ENCODE measurements around the gene SMIM29.
"Not testable (repeated sequence)": the region's sequence is repeated elsewhere in the genome, so short reads cannot be mapped to it uniquely, and the experiment has no call there.

The SMIM29 gene

DNA sequence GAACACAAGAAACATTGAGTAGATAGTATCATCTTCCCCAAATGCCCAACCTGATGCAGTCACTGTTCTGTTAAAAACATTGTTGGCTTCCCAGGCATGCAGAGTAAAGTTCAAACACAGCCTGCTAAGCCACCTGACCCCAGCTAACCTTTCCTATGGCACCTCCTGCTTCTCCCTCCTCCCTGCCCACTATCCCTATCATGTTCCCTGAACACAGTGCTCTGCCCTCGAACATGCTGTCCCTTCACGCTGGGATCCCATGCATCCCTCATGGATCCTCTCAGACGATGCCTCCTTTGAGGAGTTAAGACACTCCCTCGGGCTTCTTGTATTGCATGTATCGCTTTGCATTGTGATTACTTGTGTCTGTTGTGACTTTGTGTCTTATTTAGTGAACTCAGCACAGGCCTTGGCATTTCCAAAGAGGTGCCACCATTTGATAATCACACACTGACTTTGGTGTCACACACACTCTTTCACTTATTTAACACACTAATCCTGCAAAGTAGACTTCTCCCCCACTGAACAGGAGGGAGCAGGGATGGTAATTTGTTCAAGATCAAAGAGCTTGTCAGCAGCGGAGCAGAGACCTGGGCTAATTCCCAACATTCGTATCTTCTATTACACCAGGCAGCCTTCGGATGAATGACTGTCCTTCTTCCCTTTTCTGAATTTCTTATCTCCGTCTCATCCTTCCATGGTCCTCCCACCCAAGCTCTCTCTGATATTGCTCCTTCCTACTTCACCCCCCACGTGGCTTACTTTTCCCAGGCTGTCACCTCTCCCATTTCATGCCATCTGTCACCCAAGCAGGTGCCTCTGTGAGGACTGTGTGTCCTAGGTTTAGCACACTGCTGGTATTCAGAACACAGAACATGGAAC is 28.3 kb upstream of the SMIM29 start:
- H3K27ac ChIP-seq (ENCODE audit: low read depth, low read length): no peak overlapping the region
- H3K36me3 ChIP-seq (ENCODE audit: control insufficient read depth, insufficient read depth, low read length): peaks cover 5% of the 10 kb centered on the region
- H3K27me3 ChIP-seq (ENCODE audit: control insufficient read depth, insufficient read depth, low read length): no peaks in the 10 kb centered on the region
- H3K9ac ChIP-seq (ENCODE audit: low read length): no peak overlapping the region
- H3K4me3 ChIP-seq (ENCODE audit: low read length): no peak overlapping the region
- H3K4me1 ChIP-seq (ENCODE audit: control insufficient read depth, insufficient read depth, low read length): no peaks in the 10 kb centered on the region

DNA sequence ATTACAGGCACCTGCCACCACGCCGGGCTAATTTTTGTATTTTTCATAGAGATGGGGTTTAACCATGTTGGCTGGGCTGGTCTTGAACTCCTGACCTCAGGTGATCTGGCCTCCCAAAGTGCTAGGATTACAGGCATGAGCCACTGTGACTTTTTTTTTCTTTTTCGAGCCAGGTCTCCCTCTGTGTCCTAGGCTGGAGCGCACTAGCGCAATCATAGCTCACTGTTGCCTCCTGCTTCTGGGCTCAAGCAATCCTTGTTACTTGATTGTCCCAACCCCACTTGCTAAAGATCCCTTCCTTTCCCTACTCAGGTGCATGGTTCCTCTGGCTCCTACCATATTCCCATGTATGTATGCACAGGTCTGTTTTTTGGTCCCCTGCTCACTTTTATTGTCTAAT is 27.4 kb upstream of the SMIM29 start:
- H3K36me3 ChIP-seq (ENCODE audit: control insufficient read depth, insufficient read depth, low read length): peaks cover 2% of the 10 kb centered on the region
- H3K27me3 ChIP-seq (ENCODE audit: control insufficient read depth, insufficient read depth, low read length): no peaks in the 10 kb centered on the region
- no peak overlapping the region for H3K9ac ChIP-seq (ENCODE audit: low read length)
- H3K4me3 ChIP-seq (ENCODE audit: low read length): no peak overlapping the region
- no peaks in the 10 kb centered on the region for H3K4me1 ChIP-seq (ENCODE audit: control insufficient read depth, insufficient read depth, low read length)
- no peak overlapping the region for H3K27ac ChIP-seq (ENCODE audit: low read depth, low read length)

DNA sequence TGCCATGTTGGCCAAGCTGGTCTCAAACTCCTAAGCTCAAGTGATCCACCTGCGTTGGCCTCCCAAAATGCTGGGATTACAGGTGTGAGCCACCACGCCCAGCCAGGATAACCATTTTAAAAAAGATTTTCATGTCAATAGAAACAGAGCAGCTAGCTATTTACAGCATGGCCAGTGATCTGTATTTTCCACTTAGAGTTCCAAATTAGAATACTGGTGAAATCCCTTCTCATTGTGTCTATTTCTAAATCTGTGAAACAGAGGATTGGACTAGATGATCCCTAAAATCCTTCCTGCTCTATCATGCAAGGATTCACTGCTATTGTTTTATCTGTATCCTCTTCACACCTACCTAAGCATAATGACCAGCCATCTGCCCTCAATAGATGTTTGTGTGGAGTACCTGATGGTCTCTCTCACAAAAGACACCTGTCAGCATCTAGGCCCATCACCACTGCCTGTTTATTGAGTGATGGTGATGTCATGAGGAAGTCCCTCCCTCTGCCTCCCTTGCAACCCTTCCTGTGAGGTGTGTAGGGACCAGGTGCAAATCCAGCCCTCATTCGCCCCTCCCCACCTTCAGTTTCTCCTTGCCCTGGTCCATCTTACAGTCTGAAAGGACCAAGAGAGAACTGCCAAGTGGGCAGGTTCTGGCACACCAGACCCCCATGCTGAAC is 26.5 kb upstream of the SMIM29 start:
- Histone ChIP-seq H3K9ac (ENCODE audit: low read length) (no peak overlapping the region), H3K27ac (ENCODE audit: low read depth, low read length) (no peak overlapping the region), H3K4me3 (ENCODE audit: low read length) (no peak overlapping the region), H3K36me3 (ENCODE audit: control insufficient read depth, insufficient read depth, low read length) (peaks cover 2% of the 10 kb centered on the region), H3K4me1 (ENCODE audit: control insufficient read depth, insufficient read depth, low read length) (no peaks in the 10 kb centered on the region), H3K27me3 (ENCODE audit: control insufficient read depth, insufficient read depth, low read length) (no peaks in the 10 kb centered on the region)

DNA sequence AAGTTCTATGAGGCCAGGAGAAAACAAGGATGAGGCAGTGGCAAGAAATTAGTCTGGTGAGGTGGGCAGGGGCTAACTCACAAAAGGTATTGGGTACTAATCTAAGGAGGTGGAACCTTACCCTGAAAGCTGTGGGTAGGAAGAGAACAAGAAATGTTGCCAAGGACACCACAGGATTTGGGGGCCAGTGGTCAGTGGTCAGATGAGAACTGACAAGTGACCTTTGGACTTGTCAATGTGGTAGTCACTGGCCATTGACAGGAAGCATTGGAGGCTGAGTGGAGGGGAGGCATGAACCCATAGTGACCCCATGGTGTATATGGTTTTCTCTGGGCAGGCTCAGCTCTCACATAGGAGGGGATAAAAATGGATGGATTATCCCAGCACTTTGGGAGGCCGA is 25.3 kb upstream of the SMIM29 start:
- H3K9ac ChIP-seq (ENCODE audit: low read length): no peak overlapping the region
- peaks cover 2% of the 10 kb centered on the region for H3K36me3 ChIP-seq (ENCODE audit: control insufficient read depth, insufficient read depth, low read length)

DNA sequence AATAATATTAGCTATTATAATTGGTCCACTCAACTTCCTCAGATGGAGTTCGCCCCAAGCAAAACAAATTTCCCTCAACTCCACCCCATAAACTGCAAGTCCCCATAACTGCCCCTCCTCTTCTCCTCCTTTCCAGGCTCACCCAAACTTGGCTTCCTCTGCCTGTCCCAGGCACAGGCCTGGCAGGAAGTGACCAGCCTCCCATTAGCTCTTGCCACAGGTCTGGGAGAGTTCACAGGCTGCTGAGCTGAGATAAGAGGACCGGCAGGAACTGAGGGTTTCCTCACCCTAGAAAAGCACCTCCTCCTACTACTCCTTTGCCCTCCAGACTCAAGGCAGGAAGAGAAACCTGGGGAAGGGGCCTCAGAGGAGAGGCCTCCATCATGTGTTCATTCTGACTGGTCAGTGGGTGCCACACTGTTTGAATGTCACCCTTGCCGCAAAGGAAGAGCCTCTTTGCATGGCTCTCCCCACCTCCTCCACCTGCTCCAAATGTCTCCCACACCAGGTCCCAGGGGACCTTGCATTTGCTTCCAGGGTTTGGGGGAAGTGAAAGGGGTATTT is 24.5 kb upstream of the SMIM29 start:
- no peaks in the 10 kb centered on the region for H3K4me1 ChIP-seq (ENCODE audit: control insufficient read depth, insufficient read depth, low read length)

More for the DNA sequence above, 25.3 kb upstream of the SMIM29 start:
- Histone ChIP-seq H3K27ac (ENCODE audit: low read depth, low read length) (no peak overlapping the region), H3K27me3 (ENCODE audit: control insufficient read depth, insufficient read depth, low read length) (no peaks in the 10 kb centered on the region), H3K4me1 (ENCODE audit: control insufficient read depth, insufficient read depth, low read length) (no peaks in the 10 kb centered on the region), H3K4me3 (ENCODE audit: low read length) (no peak overlapping the region)

DNA sequence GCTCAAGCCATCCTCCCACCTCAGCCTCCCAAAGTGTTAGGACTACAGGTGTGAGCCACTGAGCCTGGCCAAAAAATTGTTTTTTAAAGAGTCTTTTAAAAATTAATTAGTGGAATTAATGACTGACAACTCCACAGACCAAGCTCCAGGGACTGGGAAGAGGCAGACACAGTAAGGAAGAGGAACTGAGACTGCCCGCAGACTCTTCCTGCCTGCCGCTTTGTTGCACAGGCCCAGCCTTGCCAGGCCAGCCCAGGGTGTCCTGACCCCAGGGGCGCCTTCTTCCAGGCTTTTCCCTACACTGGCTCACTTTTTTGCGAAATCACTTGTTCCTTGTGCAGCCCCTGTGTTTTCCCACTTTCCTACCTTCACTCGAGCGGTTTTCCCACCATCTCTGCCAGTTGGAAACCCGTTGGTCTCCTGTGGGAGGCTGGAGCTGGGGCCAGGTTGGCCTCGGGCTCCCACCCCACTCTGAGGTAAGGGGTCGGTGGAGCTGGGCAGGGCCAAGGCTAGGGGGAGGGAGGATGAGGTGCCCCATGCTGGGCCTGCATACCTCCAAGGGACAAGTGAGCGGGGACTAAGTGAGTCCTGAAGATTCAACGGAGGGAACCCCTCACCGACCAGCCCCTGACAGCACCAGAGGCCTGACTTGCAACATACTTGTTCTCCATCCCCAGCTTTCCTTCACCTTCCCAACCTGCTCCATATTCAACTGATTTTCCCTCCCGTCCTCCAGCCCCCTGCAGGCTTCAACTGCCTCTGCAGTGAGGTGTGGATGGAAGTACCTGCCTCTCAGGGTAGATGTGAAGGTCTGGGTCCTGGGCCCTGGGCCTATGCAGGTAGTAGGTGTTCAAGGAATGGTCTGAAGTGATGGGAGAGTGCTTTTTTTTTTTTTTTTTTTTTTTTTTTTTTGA is 23.5 kb upstream of the SMIM29 start:
- no peak overlapping the region for H3K27ac ChIP-seq (ENCODE audit: low read depth, low read length)
- H3K9ac ChIP-seq (ENCODE audit: low read length): no peak overlapping the region
- no peaks in the 10 kb centered on the region for H3K4me1 ChIP-seq (ENCODE audit: control insufficient read depth, insufficient read depth, low read length)
- H3K4me3 ChIP-seq (ENCODE audit: low read length): no peak overlapping the region
- no peaks in the 10 kb centered on the region for H3K27me3 ChIP-seq (ENCODE audit: control insufficient read depth, insufficient read depth, low read length)
- no peaks in the 10 kb centered on the region for H3K36me3 ChIP-seq (ENCODE audit: control insufficient read depth, insufficient read depth, low read length)

More for the DNA sequence above, 24.5 kb upstream of the SMIM29 start:
- Histone ChIP-seq H3K27me3 (ENCODE audit: control insufficient read depth, insufficient read depth, low read length) (no peaks in the 10 kb centered on the region), H3K9ac (ENCODE audit: low read length) (no peak overlapping the region), H3K27ac (ENCODE audit: low read depth, low read length) (no peak overlapping the region), H3K36me3 (ENCODE audit: control insufficient read depth, insufficient read depth, low read length) (no peaks in the 10 kb centered on the region), H3K4me3 (ENCODE audit: low read length) (no peak overlapping the region)

DNA sequence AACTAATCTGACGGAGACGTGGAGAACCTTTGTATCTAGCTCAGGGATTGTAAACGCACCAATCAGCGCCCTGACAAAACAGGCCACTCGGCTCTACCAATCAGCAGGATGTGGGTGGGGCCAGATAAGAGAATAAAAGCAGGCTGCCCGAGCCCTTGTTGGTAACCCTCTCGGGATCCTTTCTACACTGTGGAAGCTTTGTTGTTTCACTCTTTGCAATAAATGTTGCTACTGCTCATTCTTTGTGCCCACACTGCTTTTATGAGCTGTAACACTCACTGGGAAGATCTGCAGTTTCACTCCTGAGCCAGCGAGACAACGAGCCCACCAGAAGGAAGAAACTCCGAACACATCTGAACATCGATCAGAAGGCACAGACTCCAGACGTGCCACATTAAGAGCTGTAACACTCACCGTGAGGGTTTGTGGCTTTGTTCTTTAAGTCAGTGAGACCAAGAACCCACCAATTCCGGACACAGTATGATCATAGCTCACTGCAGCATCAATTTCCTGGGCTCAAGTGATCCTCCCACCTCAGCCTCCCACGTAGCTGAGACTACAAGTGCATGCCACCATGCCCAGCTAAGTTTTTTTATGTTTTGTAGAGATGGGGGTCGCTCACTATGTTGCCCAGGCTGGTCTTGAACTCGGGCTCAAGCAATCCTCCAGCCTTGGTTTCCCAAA is 21.0 kb upstream of the SMIM29 start:
- H3K27me3 ChIP-seq (ENCODE audit: control insufficient read depth, insufficient read depth, low read length); H3K9ac ChIP-seq (ENCODE audit: low read length); H3K4me1 ChIP-seq (ENCODE audit: control insufficient read depth, insufficient read depth, low read length); H3K36me3 ChIP-seq (ENCODE audit: control insufficient read depth, insufficient read depth, low read length); H3K4me3 ChIP-seq (ENCODE audit: low read length); H3K27ac ChIP-seq (ENCODE audit: low read depth, low read length): not testable (repeated sequence)

DNA sequence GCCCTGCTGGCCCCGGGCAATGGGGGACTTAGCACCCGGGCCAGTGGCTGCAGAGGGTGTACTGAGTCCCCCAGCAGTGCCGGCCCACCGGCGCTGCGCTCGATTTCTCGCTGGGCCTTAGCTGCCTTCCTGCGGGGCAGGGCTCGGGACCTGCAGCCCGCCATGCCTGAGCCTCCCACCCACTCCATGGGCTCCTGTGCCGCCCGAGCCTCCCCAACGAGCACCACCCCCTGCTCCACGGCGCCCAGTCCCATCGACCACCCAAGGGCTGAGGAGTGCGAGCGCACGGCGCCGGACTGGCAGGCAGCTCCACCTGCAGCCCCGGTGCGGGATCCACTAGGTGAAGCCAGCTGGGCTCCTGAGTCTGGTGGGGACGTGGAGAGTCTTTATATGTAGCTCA is 20.3 kb upstream of the SMIM29 start:
- not testable (repeated sequence) for H3K4me1 ChIP-seq (ENCODE audit: control insufficient read depth, insufficient read depth, low read length); H3K27me3 ChIP-seq (ENCODE audit: control insufficient read depth, insufficient read depth, low read length); H3K9ac ChIP-seq (ENCODE audit: low read length); H3K4me3 ChIP-seq (ENCODE audit: low read length); H3K36me3 ChIP-seq (ENCODE audit: control insufficient read depth, insufficient read depth, low read length); H3K27ac ChIP-seq (ENCODE audit: low read depth, low read length)

DNA sequence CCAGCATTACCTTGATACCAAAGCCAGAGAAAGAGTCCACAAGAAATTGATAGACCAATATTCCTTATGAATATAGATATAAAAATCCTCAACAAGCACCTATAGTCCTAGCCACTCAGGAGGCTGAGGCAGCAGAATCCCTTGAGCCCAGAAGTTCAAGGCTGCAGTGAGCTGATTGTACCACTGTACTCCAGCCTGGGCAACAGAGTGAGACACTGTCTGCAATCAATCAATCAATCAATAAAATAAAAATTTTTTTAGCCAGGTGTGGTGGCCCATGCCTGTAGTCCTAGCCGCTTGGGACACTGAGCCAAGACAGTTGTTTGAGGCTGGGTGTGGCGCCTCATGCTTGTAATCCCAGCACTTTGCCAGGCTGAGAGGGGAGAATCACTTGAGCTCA is 18.9 kb upstream of the SMIM29 start:
- Histone ChIP-seq H3K27ac (ENCODE audit: low read depth, low read length) (no peak overlapping the region), H3K4me1 (ENCODE audit: control insufficient read depth, insufficient read depth, low read length) (no peaks in the 10 kb centered on the region)

DNA sequence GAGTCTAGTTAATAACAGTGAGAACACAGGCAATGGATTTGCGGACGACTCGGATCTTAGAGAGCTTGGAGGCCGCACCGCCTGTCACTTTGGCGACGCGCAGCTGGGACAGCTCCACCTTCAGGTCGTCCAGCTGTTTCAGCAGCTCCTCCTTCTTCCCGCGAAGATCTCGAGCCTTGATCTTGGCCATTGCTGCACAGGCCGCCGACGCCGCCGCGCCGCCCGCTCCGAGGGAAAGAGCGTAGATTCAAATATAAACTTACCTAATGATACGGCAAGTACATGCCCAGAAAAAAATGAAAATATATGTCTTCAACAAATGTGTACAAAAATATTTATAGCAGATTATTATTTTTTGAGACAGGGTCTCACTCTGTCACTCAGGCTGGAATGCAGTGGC is 14.7 kb upstream of the SMIM29 start:
- not testable (repeated sequence) for H3K27ac ChIP-seq (ENCODE audit: low read depth, low read length); H3K4me1 ChIP-seq (ENCODE audit: control insufficient read depth, insufficient read depth, low read length)

More for the DNA sequence above, 18.9 kb upstream of the SMIM29 start:
- H3K9ac ChIP-seq (ENCODE audit: low read length): no peak overlapping the region
- H3K4me3 ChIP-seq (ENCODE audit: low read length): no peak overlapping the region
- no peaks in the 10 kb centered on the region for H3K36me3 ChIP-seq (ENCODE audit: control insufficient read depth, insufficient read depth, low read length)
- no peaks in the 10 kb centered on the region for H3K27me3 ChIP-seq (ENCODE audit: control insufficient read depth, insufficient read depth, low read length)

DNA sequence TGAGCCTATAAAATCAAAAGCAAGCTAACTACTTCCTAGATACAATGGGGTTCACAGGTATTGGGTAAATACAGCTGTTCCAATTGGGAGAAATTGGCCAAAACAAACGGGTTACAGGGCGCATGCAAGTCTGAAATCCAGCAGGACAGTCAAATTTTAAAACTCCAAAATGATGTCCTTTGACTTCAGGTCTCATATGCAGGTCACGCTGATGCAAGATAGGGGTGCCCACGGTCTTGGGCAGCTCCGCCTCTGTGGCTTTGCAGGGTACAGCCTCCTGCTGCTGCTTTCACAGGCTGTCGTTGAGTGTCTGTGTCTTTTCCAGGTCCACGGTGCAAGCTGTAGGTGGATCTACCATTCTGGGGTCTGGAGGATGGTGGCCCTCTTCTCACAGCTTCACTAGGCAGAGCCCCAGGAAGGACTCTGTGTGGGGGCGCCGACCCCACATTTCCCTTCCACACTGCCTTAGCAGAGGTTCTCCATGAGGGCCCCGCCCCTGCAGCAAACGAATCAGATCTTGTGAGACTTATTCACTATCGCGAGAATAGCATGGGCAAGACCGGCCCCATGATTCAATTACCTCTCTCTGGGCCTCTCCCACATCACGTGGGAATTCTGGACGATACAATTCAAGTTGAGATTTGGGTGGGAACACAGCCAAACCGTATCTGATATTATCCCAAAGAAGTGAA is 11.9 kb upstream of the SMIM29 start:
- H3K27me3 ChIP-seq (ENCODE audit: control insufficient read depth, insufficient read depth, low read length): no peaks in the 10 kb centered on the region
- no peak overlapping the region for H3K9ac ChIP-seq (ENCODE audit: low read length)
- H3K27ac ChIP-seq (ENCODE audit: low read depth, low read length): no peak overlapping the region
- H3K4me1 ChIP-seq (ENCODE audit: control insufficient read depth, insufficient read depth, low read length): no peaks in the 10 kb centered on the region
- H3K36me3 ChIP-seq (ENCODE audit: control insufficient read depth, insufficient read depth, low read length): no peaks in the 10 kb centered on the region
- no peak overlapping the region for H3K4me3 ChIP-seq (ENCODE audit: low read length)

More for the DNA sequence above, 14.7 kb upstream of the SMIM29 start:
- H3K36me3 ChIP-seq (ENCODE audit: control insufficient read depth, insufficient read depth, low read length); H3K4me3 ChIP-seq (ENCODE audit: low read length); H3K27me3 ChIP-seq (ENCODE audit: control insufficient read depth, insufficient read depth, low read length); H3K9ac ChIP-seq (ENCODE audit: low read length): not testable (repeated sequence)

Data from rectal smooth muscle tissue (tissue), 1 donor.